HCT116 (cell line): Measurements from ENCODE around the gene CYSRT1. TPM values are rescaled to one million over a fixed set of nuclear protein-coding genes. Genes with fewer than 3 reads are reported as not detected.

Source experiments
- ATAC-seq: fragments of 200-7000 bp; cut with Tn5 transposase; 2 replicates; pipeline ENCODE4 v1.9.1; 2020; ENCODE audit warnings: mild to moderate bottlenecking, moderate library complexity
- BruUV-seq: library from RNA; stranded (reverse); fragments of 400-500 nt; replicated peaks from 2 replicates; lab custom pipeline; 2021; lab: Mats Ljungman, UMichigan
- CTCF ChIA-PET: fragments of 300-600 bp; sonication (Branson Sonifier 250); formaldehyde crosslinking; loops from one replicate; lab custom pipeline; 2021; ENCODE audit warnings: antibody characterized with exemption; lab: Charles Lee
- POLR2A ChIA-PET: fragments of 300-600, 350-600 bp; sonication (Branson Sonifier 250); formaldehyde crosslinking; loops from one replicate; lab custom pipeline; 2021; ENCODE audit warnings: antibody characterized with exemption; lab: Charles Lee
- RAD21 ChIA-PET, 2 experiments: fragments of 300-600 bp; sonication (Branson Sonifier 250); formaldehyde crosslinking; loops; one replicate each; lab custom pipeline; 2023; ENCODE audit warnings: low total read pairs in 2 of 2; ENCODE audit not compliant: uncharacterized antibody in 2 of 2, unreplicated experiment in 2 of 2, low non-redundant PET in 1 of 2; lab: Charles Lee
- DNase-seq: peaks from one replicate; pipeline ENCODE4 v3.0.0-alpha.2; 2010; ENCODE audit warnings: low read depth, low spot score
- H2AFZ ChIP-seq: fragments of 200-600 bp; shearing (Covaris generic), sonication (generic); 2 replicates; pipeline ENCODE4 v1.6.1; 2017; ENCODE audit warnings: low read depth, mixed run types, mixed read lengths, antibody characterized with exemption, low read length; ENCODE audit not compliant: poor library complexity, severe bottlenecking
- H3K27ac ChIP-seq: 2 replicates; pipeline ENCODE4 v1.5.1; 2012; ENCODE audit warnings: low read depth, low read length
- H3K27me3 ChIP-seq: fragments of 200-600 bp; sonication (generic); 2 replicates; pipeline ENCODE4 v1.6.1; 2016; ENCODE audit warnings: mixed run types, low read length, mixed read lengths; ENCODE audit not compliant: insufficient read depth
- H3K36me3 ChIP-seq, 2 experiments: fragments of 200-500 bp in 1 of 2; fragments of 200-600 bp in 1 of 2; sonication (Bioruptor generic) in 1 of 2; sonication (generic) in 1 of 2; 2 replicates each; pipeline versions ENCODE4 v1.5.1 to v1.6.1; 2014 to 2016; ENCODE audit warnings: low read length in 2 of 2, inconsistent platforms in 1 of 2, mixed read lengths in 1 of 2, mixed run types in 1 of 2; ENCODE audit not compliant: insufficient read depth in 2 of 2, control insufficient read depth in 1 of 2
- H3K4me1 ChIP-seq, 2 experiments: fragments of 200-600 bp in 1 of 2; sonication (generic) in 1 of 2; 2 replicates each; pipeline versions ENCODE4 v1.5.1 to v1.6.1; 2012 to 2017; ENCODE audit warnings: low read length in 2 of 2, inconsistent platforms in 1 of 2, mild to moderate bottlenecking in 1 of 2, mixed read lengths in 1 of 2, mixed run types in 1 of 2, moderate library complexity in 1 of 2; ENCODE audit not compliant: insufficient read depth in 2 of 2, control insufficient read depth in 1 of 2
- H3K4me2 ChIP-seq: fragments of 200-600 bp; sonication (generic); 2 replicates; pipeline ENCODE4 v1.6.1; 2017; ENCODE audit warnings: mixed run types, low read length, mixed read lengths
- H3K4me3 ChIP-seq, 2 experiments: fragments of 200-600 bp in 1 of 2; sonication (generic) in 1 of 2; replicated peaks in 1 of 2; 2 replicates each; pipeline ENCODE4 v1.5.1; 2011 to 2016; ENCODE audit warnings: low read length in 2 of 2, control low read depth in 1 of 2, low read depth in 1 of 2, mild to moderate bottlenecking in 1 of 2, mixed read lengths in 1 of 2, mixed run types in 1 of 2
- H3K79me2 ChIP-seq: fragments of 200-600 bp; sonication (generic); 2 replicates; pipeline ENCODE4 v1.6.1; 2017; ENCODE audit warnings: mild to moderate bottlenecking, mixed run types, low read length, moderate library complexity, mixed read lengths; ENCODE audit not compliant: insufficient read depth
- H3K9ac ChIP-seq: fragments of 200-600 bp; sonication (generic); 2 replicates; pipeline ENCODE4 v1.6.1; 2016; ENCODE audit warnings: low read length, mixed read lengths
- H3K9me2 ChIP-seq: fragments of 200-600 bp; sonication (generic), shearing (Covaris generic); 2 replicates; pipeline ENCODE4 v1.6.1; 2017; ENCODE audit warnings: mixed run types, mild to moderate bottlenecking, moderate library complexity; ENCODE audit not compliant: insufficient read depth
- H3K9me3 ChIP-seq, 2 experiments: fragments of 200-500 bp in 1 of 2; fragments of 200-600 bp in 1 of 2; sonication (Bioruptor generic) in 1 of 2; sonication (generic) in 1 of 2; 2 replicates each; pipeline ENCODE4 v1.6.1; 2014 to 2017; ENCODE audit warnings: low read length in 2 of 2, mixed read lengths in 2 of 2, inconsistent platforms in 1 of 2, low read depth in 1 of 2, mild to moderate bottlenecking in 1 of 2, mixed run types in 1 of 2, moderate library complexity in 1 of 2; ENCODE audit not compliant: control insufficient read depth in 1 of 2, insufficient read depth in 1 of 2
- H4K20me1 ChIP-seq: fragments of 200-600 bp; sonication (generic), shearing (Covaris generic); 2 replicates; pipeline ENCODE4 v1.6.1; 2017; ENCODE audit warnings: mixed run types, mild to moderate bottlenecking, moderate library complexity; ENCODE audit not compliant: insufficient read depth
- CBX3 ChIP-seq: IDR thresholded peaks from 2 replicates; pipeline ENCODE4 v1.6.1; 2012; ENCODE audit warnings: low read depth
- ELF1 ChIP-seq: IDR thresholded peaks from 2 replicates; pipeline ENCODE4 v1.6.1; 2012; ENCODE audit warnings: low read depth, borderline replicate concordance
- FOSL1 ChIP-seq: IDR thresholded peaks from 2 replicates; pipeline ENCODE4 v1.6.1; 2012; ENCODE audit warnings: low read depth
- JUND ChIP-seq: IDR thresholded peaks from 2 replicates; pipeline ENCODE4 v1.6.1; 2012
- SIN3A ChIP-seq: IDR thresholded peaks from 2 replicates; pipeline ENCODE4 v1.6.1; 2012; ENCODE audit warnings: low read depth
- SP1 ChIP-seq: IDR thresholded peaks from 2 replicates; pipeline ENCODE4 v1.6.1; 2012; ENCODE audit warnings: low read depth
- TCF7L2 ChIP-seq: IDR thresholded peaks from 2 replicates; pipeline ENCODE4 v1.7.0; 2011; ENCODE audit warnings: borderline replicate concordance, inconsistent platforms; ENCODE audit not compliant: insufficient read depth, insufficient read length; ENCODE audit errors: extremely low read depth
- YY1 ChIP-seq: IDR thresholded peaks from 2 replicates; pipeline ENCODE4 v1.6.1; 2011; ENCODE audit warnings: low read length, low read depth, moderate library complexity, mild to moderate bottlenecking; ENCODE audit not compliant: insufficient replicate concordance; ENCODE audit errors: extremely low read depth
- ZNF274 ChIP-seq: fragments of 200-500 bp; sonication (Bioruptor generic); IDR thresholded peaks from 2 replicates; pipeline ENCODE4 v1.6.1; 2014; ENCODE audit warnings: mild to moderate bottlenecking, low read depth, low read length, inconsistent platforms
- intact Hi-C: fragments of 100-400 bp; cut with micrococcal nuclease; formaldehyde crosslinking; loops from 2 replicates; pipeline ENCODE4 v1.10.0; 2022
- total RNA-seq: library from RNA; stranded (reverse); gene quantifications from one replicate; pipeline ENCODE4 v1.2.1, GENCODE V29; 2021; ENCODE audit not compliant: unreplicated experiment

The CYSRT1 gene
- total RNA-seq, 1 experiment from 2014 or later, result 4.3 TPM

GRCh38 chr9:137204731-137205125, 20.2 kb upstream of the CYSRT1 start:
- Histone ChIP-seq H4K20me1 (no peaks in the 10 kb centered on the region), H3K4me1 (peaks cover 22 to 37% of the 10 kb centered on the region in 2 experiments), H3K9ac (peak overlapping the region; percentile 95), H3K27me3 (no peaks in the 10 kb centered on the region), H3K27ac (peak overlapping the region; percentile 78), H3K79me2 (peaks cover 62% of the 10 kb centered on the region), H3K4me2 (peak overlapping the region; percentile 93), H3K9me2 (no peaks in the 10 kb centered on the region), H2AFZ (no peak overlapping the region), H3K4me3 (peak overlapping the region; percentile 91 to 98), H3K9me3 (no peaks in the 10 kb centered on the region), H3K36me3 (peaks cover 0 to 9% of the 10 kb centered on the region in 2 experiments; a peak in 2 of 4 replicates)
- no peak for TF ChIP-seq JUND
- TF ChIP-seq SP1, result no peak
- no peak for TF ChIP-seq YY1
- no peak for TF ChIP-seq ZNF274
- TF ChIP-seq TCF7L2, result no peak
- TF ChIP-seq SIN3A, result no peak
- TF ChIP-seq FOSL1, result no peak
- no peak for TF ChIP-seq CBX3
- TF ChIP-seq ELF1, result no peak
- DNase-seq (no peak), ATAC-seq (no peak)
- intact Hi-C loops, result loop anchor here (2.0 kb wide), 1 partner anchor 18 kb away; the partner anchor contains the start of gene RNF208
- no TSS peak for BruUV-seq
- RAD21 ChIA-PET, result no interaction called here
- POLR2A ChIA-PET, result interaction anchor here (1.9 to 2.1 kb wide), 2 partner anchors 16 to 18 kb away, joined by 6 read pairs; partner anchors contain the start of gene SSNA1
- CTCF ChIA-PET, result no interaction called here
